GM12878 (cell line): ENCODE measurements around the gene RRP1B. TPM values are rescaled to one million over a fixed set of nuclear protein-coding genes. Genes with fewer than 3 reads are reported as not detected.

Experiments used
- ATAC-seq: fragments of 200-7000 bp; cut with Tn5 transposase; 3 replicates; pipeline ENCODE4 v1.9.1; 2020; ENCODE audit warnings: mild to moderate bottlenecking, moderate library complexity
- BruUV-seq: library from RNA; stranded (reverse); fragments of 400-500 nt; replicated peaks from 2 replicates; lab custom pipeline; 2021; lab: Mats Ljungman, UMichigan
- CTCF ChIA-PET: fragments of 300-600 bp; sonication (Branson Sonifier 250); formaldehyde crosslinking; extraction: SDS; loops from one replicate; lab custom pipeline; 2021; ENCODE audit warnings: inconsistent platforms; lab: Yijun Ruan, JAX
- POLR2A ChIA-PET: fragments of 350-600 bp; formaldehyde crosslinking; extraction: SDS; loops from one replicate; lab custom pipeline; 2021; ENCODE audit warnings: inconsistent platforms; lab: Charles Lee
- RAD21 ChIA-PET: fragments of 300-600 bp; sonication (Branson Sonifier 250); formaldehyde crosslinking; loops from one replicate; lab custom pipeline; 2023; ENCODE audit warnings: antibody characterized with exemption; ENCODE audit not compliant: unreplicated experiment; lab: Charles Lee
- SMC1A ChIA-PET: fragments of 300-600 bp; sonication (Branson Sonifier 250); formaldehyde crosslinking; loops from one replicate; lab custom pipeline; 2023; ENCODE audit not compliant: unreplicated experiment, uncharacterized antibody; lab: Charles Lee
- DNase-seq: peaks from one replicate; pipeline ENCODE4 v3.0.0-alpha.2; 2011; ENCODE audit warnings: low read depth, low spot score
- FAIRE-seq: peaks from 3 replicates; lab custom pipeline; 2011; peaks lifted over from hg19 to GRCh38; lab: Jason Lieb, UNC
- H2AFZ ChIP-seq: 2 replicates; pipeline ENCODE4 v1.6.0; 2011; ENCODE audit warnings: low read depth, low read length, control low read depth; ENCODE audit not compliant: control insufficient read depth
- H3K27ac ChIP-seq: 2 replicates; pipeline ENCODE4 v1.5.1; 2011; ENCODE audit warnings: control low read depth; ENCODE audit not compliant: control insufficient read depth, insufficient read depth
- H3K27me3 ChIP-seq, 2 experiments: replicated peaks in 1 of 2; 2 replicates each; pipeline versions ENCODE4 v1.6.0 to v1.6.1; 2011; ENCODE audit warnings: low read length in 1 of 2; ENCODE audit not compliant: control insufficient read depth in 2 of 2, insufficient read depth in 2 of 2
- H3K36me3 ChIP-seq, 2 experiments: 2 replicates each; pipeline ENCODE4 v1.5.1; 2011; ENCODE audit warnings: low read length in 1 of 2; ENCODE audit not compliant: control insufficient read depth in 2 of 2, insufficient read depth in 2 of 2
- H3K4me1 ChIP-seq: 2 replicates; pipeline ENCODE4 v1.6.1; 2011; ENCODE audit warnings: mild to moderate bottlenecking, low read length, moderate library complexity, mixed read lengths; ENCODE audit not compliant: control insufficient read depth, insufficient read depth
- H3K4me2 ChIP-seq: 2 replicates; pipeline ENCODE4 v1.6.0; 2011; ENCODE audit warnings: control low read depth; ENCODE audit not compliant: control insufficient read depth, insufficient read depth
- H3K4me3 ChIP-seq: fragments of 200-600 bp; sonication (generic); 2 replicates; pipeline ENCODE4 v1.5.1; 2016
- H3K79me2 ChIP-seq: 2 replicates; pipeline ENCODE4 v1.6.0; 2011; ENCODE audit warnings: low read length; ENCODE audit not compliant: control insufficient read depth, insufficient read depth
- H3K9ac ChIP-seq: 2 replicates; pipeline ENCODE4 v1.8.0; 2011; ENCODE audit warnings: low read length, control low read depth, mixed read lengths; ENCODE audit not compliant: control insufficient read depth, insufficient read depth
- H3K9me3 ChIP-seq: replicated peaks from 3 replicates; pipeline ENCODE4 v1.5.1; 2011; ENCODE audit warnings: mild to moderate bottlenecking, low read length; ENCODE audit not compliant: control insufficient read depth, insufficient read depth
- H4K20me1 ChIP-seq: 2 replicates; pipeline ENCODE4 v1.6.0; 2011; ENCODE audit not compliant: control insufficient read depth, insufficient read depth
- BCL11A ChIP-seq: IDR thresholded peaks from 2 replicates; pipeline ENCODE4 v1.6.1; 2011; ENCODE audit warnings: low read depth, low read length
- BMI1 ChIP-seq: fragments of 450-650 bp; IDR thresholded peaks from 2 replicates; pipeline ENCODE4 v1.6.1; 2016; ENCODE audit warnings: mild to moderate bottlenecking, moderate library complexity, borderline replicate concordance
- CBX5 ChIP-seq: sonication (generic); IDR thresholded peaks from 2 replicates; pipeline ENCODE4 v1.6.1; 2016; ENCODE audit warnings: low read depth, moderate library complexity, mild to moderate bottlenecking, inconsistent platforms
- POLR2AphosphoS5 ChIP-seq: IDR thresholded peaks from 2 replicates; pipeline ENCODE4 v1.6.1; 2011; ENCODE audit warnings: mild to moderate bottlenecking, low read length, inconsistent platforms
- SPI1 ChIP-seq: IDR thresholded peaks from 2 replicates; pipeline ENCODE4 v1.6.1; 2011; ENCODE audit warnings: low read depth, mild to moderate bottlenecking, low read length, moderate library complexity, borderline replicate concordance; ENCODE audit not compliant: insufficient read depth
- ZBED1 ChIP-seq: IDR thresholded peaks from 2 replicates; pipeline ENCODE4 v1.6.1; 2016; ENCODE audit warnings: borderline replicate concordance
- WGBS: methylation state at CpG from one replicate; pipeline ENCODE4 v1.1.6; 2016; ENCODE audit warnings: low lambda C conversion rate; ENCODE audit not compliant: insufficient replicate concordance, insufficient coverage; ENCODE audit errors: missing lambda C conversion rate; 5-methylcytosine and 5-hydroxymethylcytosine counted together
- in situ Hi-C: fragments of 300-500 bp; cut with MboI; formaldehyde crosslinking; loops from 9 replicates; pipeline ENCODE4 v1.14.3; 2018; ENCODE audit warnings: mixed read lengths
- intact Hi-C: fragments of 100-400 bp; cut with micrococcal nuclease; formaldehyde crosslinking; loops from one replicate; pipeline ENCODE4 v1.14.2; 2022; ENCODE audit not compliant: unreplicated experiment
- polyA plus RNA-seq, 11 experiments: library from polyadenylated mRNA; depleted of rRNA in 4 of 11; unstranded in 6 of 11; stranded (reverse) in 5 of 11; fragments of >200 nt; fragmentation: Nextera tagmentation in 4 of 11; fragmentation: Illumina TruSeq in 1 of 11; extraction: Ambion mirVana in 4 of 11; extraction: Trizol in 1 of 11; gene quantifications; 1 replicate in 1 of 11; 2 replicates in 10 of 11; pipeline versions ENCODE4 v1.2.1 to v1.2.3, GENCODE V29; 2011 to 2016; ENCODE audit warnings: inconsistent platforms in 2 of 11, missing spikeins in 2 of 11, low read depth in 1 of 11
- total RNA-seq, 4 experiments: library from RNA; depleted of rRNA in 3 of 4; stranded (reverse); fragments of >200 nt in 3 of 4; fragmentation: Illumina TruSeq in 1 of 4; extraction: Trizol in 1 of 4; gene quantifications; 2 replicates each; pipeline versions ENCODE4 v1.2.1 to v1.2.3, GENCODE V29; 2013 to 2021
- TF ChIP-seq, protein P1 (sequence below): fragments of 450-650 bp; formaldehyde crosslinking; IDR thresholded peaks from 2 replicates; pipeline ENCODE4 v1.5.0; 2022; ENCODE audit warnings: mild to moderate bottlenecking, missing genetic modification characterization
- TF ChIP-seq, protein P2 (sequence below): fragments of 450-650 bp; IDR thresholded peaks from 2 replicates; pipeline ENCODE4 v1.6.1; 2014; ENCODE audit warnings: mild to moderate bottlenecking
- TF ChIP-seq, protein P3 (sequence below): fragments of 450-650 bp; IDR thresholded peaks from 2 replicates; pipeline ENCODE4 v1.6.1; 2017; ENCODE audit warnings: borderline replicate concordance

RRP1B gene
- total and polyA plus RNA-seq, 10 of the 15 experiments (the other 5 are each of a cell fraction or from before 2014, with no cell fraction given), result 8.1 to 57.4 (median 38.1) TPM

DNA sequence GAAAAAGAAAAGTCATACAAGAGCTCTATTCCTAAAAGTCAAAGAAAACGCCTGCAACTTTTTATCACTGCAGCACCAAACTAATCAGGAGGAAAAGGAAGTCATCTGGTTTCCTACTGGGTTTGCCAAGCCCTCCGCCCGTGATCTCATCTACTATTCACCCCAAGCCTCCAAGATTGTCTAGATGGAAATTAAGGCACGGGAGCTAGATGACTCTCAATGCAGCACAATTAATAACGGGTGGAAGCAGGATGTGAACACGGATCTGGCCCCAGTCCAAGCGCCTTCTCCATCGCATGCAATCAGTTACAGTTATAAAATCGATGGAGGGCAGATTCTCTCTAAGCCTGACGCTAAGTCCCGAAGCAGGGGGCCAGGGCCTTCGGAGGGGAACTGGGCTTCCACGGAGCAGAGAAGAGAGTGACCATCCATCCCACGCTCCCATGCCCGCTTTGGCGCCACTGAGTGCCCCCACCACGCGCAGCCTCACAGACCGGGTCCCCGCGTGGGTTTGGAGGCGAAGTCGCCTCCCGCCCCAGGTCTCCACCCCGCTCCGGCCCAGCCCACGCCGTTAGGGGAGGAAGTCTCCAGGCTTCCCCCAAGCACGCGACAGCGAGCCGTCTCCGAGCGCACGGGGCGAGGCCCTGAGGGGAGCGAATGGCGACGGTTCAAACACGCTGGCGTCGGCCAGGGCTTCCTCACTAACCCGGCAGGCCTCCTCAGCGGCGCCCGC lies 1.8 kb upstream of the RRP1B start (continued):
- TF ChIP-seq, protein P1, sequence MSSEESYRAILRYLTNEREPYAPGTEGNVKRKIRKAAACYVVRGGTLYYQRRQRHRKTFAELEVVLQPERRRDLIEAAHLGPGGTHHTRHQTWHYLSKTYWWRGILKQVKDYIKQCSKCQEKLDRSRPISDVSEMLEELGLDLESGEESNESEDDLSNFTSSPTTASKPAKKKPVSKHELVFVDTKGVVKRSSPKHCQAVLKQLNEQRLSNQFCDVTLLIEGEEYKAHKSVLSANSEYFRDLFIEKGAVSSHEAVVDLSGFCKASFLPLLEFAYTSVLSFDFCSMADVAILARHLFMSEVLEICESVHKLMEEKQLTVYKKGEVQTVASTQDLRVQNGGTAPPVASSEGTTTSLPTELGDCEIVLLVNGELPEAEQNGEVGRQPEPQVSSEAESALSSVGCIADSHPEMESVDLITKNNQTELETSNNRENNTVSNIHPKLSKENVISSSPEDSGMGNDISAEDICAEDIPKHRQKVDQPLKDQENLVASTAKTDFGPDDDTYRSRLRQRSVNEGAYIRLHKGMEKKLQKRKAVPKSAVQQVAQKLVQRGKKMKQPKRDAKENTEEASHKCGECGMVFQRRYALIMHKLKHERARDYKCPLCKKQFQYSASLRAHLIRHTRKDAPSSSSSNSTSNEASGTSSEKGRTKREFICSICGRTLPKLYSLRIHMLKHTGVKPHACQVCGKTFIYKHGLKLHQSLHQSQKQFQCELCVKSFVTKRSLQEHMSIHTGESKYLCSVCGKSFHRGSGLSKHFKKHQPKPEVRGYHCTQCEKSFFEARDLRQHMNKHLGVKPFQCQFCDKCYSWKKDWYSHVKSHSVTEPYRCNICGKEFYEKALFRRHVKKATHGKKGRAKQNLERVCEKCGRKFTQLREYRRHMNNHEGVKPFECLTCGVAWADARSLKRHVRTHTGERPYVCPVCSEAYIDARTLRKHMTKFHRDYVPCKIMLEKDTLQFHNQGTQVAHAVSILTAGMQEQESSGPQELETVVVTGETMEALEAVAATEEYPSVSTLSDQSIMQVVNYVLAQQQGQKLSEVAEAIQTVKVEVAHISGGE (CRISPR knock-in tag), result no peak
- TF ChIP-seq CBX5, result no peak
- TF ChIP-seq, protein P2, sequence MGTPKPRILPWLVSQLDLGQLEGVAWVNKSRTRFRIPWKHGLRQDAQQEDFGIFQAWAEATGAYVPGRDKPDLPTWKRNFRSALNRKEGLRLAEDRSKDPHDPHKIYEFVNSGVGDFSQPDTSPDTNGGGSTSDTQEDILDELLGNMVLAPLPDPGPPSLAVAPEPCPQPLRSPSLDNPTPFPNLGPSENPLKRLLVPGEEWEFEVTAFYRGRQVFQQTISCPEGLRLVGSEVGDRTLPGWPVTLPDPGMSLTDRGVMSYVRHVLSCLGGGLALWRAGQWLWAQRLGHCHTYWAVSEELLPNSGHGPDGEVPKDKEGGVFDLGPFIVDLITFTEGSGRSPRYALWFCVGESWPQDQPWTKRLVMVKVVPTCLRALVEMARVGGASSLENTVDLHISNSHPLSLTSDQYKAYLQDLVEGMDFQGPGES, result no peak
- no peak for TF ChIP-seq BCL11A
- no peak for TF ChIP-seq POLR2AphosphoS5

DNA sequence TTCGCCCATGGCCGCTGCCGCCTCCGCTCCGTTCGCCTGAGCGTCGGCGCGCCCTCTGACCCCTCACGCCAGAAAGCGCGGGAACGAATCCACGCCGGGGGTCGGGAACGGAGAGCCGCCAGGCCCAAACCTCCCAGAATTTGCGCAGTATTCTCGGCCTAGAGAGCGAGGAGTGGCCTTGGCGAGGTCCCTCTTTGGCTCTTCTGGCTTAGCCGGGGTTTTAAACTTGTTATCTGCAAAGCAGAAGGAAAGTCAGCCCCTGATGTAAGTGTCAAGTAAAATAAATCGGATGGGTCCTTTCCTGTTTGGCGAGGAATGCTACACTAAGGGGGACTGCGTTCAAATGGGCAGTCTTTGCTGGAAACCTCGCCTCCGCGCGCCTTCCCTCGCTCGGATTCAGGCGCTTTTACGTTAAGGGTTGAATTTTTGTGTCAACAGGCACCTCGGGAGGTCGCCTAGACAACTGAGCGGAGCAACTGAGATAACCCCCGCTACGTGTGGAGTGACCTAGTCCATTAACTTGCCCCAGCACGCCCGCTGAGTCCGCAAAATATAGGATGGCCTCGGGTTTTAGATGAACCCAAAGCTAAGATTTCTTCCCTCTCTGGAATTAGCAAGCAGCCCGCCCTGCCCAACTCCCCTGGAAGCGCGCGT lies 1.1 kb upstream of the RRP1B start:
- Histone ChIP-seq H3K27me3 (no peaks in the 10 kb centered on the region), H2AFZ (no peak overlapping the region), H3K4me3 (no peak overlapping the region), H3K27ac (no peak overlapping the region), H3K79me2 (peaks cover 43% of the 10 kb centered on the region), H4K20me1 (no peaks in the 10 kb centered on the region; the same call in 1 of the 2 replicates), H3K4me2 (no peak overlapping the region), H3K4me1 (peaks cover 26% of the 10 kb centered on the region), H3K9ac (no peak overlapping the region), H3K36me3 (peaks cover 2 to 12% of the 10 kb centered on the region in 2 experiments; a peak in 2 of 4 replicates), H3K9me3 (no peaks in the 10 kb centered on the region; the same call in 2 of the 3 replicates)
- ATAC-seq (no peak), DNase-seq (no peak), FAIRE-seq (no peak)
- WGBS, result 96% methylated on average over 47 of the region's 48 CpGs
- ChIA-PET POLR2A (no interaction called here), CTCF (interaction anchor here (0.6 kb wide), 1 partner anchor 123 kb away, joined by 3 read pairs; no protein-coding TSS in a partner anchor), RAD21 (no interaction called here), SMC1A (interaction anchor here (1.1 kb wide), 1 partner anchor 16 kb away, joined by 4 read pairs; no protein-coding TSS in a partner anchor)
- TF ChIP-seq SPI1 (no peak), ZBED1 (no peak), BMI1 (no peak)
- TF ChIP-seq, protein P3, sequence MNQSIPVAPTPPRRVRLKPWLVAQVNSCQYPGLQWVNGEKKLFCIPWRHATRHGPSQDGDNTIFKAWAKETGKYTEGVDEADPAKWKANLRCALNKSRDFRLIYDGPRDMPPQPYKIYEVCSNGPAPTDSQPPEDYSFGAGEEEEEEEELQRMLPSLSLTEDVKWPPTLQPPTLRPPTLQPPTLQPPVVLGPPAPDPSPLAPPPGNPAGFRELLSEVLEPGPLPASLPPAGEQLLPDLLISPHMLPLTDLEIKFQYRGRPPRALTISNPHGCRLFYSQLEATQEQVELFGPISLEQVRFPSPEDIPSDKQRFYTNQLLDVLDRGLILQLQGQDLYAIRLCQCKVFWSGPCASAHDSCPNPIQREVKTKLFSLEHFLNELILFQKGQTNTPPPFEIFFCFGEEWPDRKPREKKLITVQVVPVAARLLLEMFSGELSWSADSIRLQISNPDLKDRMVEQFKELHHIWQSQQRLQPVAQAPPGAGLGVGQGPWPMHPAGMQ, result no peak
- in situ Hi-C loops, result loop anchor here (10.0 kb wide), 1 partner anchor 723 kb away; no protein-coding TSS in a partner anchor
- BruUV-seq, result no TSS peak
- intact Hi-C loops, result loop anchor here (10.0 kb wide), 1 partner anchor 733 kb away; the partner anchor contains the start of gene ERVH48-1
